Transverse colon (tissue), 3 donors: ENCODE data around the gene SOX3.

Experiments used
- CTCF ChIP-seq, 5 experiments: fragments of 200-600 bp in 3 of 5; fragments of 450-650 bp in 2 of 5; sonication (generic) in 3 of 5; IDR thresholded peaks; 1 replicate in 2 of 5; 2 replicates in 3 of 5; pipeline ENCODE4 v1.5.1; 2016 to 2017; ENCODE audit warnings: antibody characterized with exemption in 5 of 5, inconsistent platforms in 3 of 5, mild to moderate bottlenecking in 2 of 5, moderate library complexity in 1 of 5
- POLR2A ChIP-seq: fragments of 450-650 bp; IDR thresholded peaks from one replicate; pipeline ENCODE4 v1.6.1; 2016; ENCODE audit warnings: antibody characterized with exemption, mild to moderate bottlenecking, moderate library complexity

- TF ChIP-seq CTCF (IDR thresholded peaks at IDR 0.05) = no peak
- TF ChIP-seq POLR2A = no peak
Measured at GRCh38 chrX:140525448-140525847, 20.6 kb upstream of the SOX3 start.
